Measurements from ENCODE around the gene ARHGAP26. TPM values are rescaled to one million over a fixed set of nuclear protein-coding genes. Genes with fewer than 3 reads are reported as not detected.

Gene ARHGAP26
- total and polyA plus RNA-seq, 2 experiments from 2014 or later = 9.5 to 16.8 TPM

- Histone ChIP-seq H3K9me2 (ENCODE audit: insufficient read depth) (no peaks in the 10 kb centered on the region), H3K4me2 (no peak overlapping the region), H4K20me1 (replicated peaks; ENCODE audit: insufficient read depth) (0 out of 2 replicates have a peak, but pooled peaks cover 4% of the 10 kb centered on the region), H3K27me3 (ENCODE audit: insufficient read depth) (no peaks in the 10 kb centered on the region), H3F3A (replicated peaks; ENCODE audit: low read depth) (no peaks in the 10 kb centered on the region), H3K79me2 (replicated peaks; ENCODE audit: insufficient read depth) (no peaks in the 10 kb centered on the region), H2AFZ (no peak overlapping the region), H3K36me3 (ENCODE audit: insufficient read depth) (no peaks in the 10 kb centered on the region), H3K4me3 (no peak overlapping the region), H3K4me1 (ENCODE audit: insufficient read depth) (no peaks in the 10 kb centered on the region), H3K27ac (ENCODE audit: low read depth) (no peak overlapping the region)
- no peak for ATAC-seq
- no peak for DNase-seq (ENCODE audit: low spot score)
- TF ChIP-seq ZNF331 (CRISPR knock-in tag; IDR thresholded peaks at IDR 0.05; ENCODE audit: low read depth) (no peak), CREB1 (CRISPR knock-in tag; IDR thresholded peaks at IDR 0.05; ENCODE audit: low read depth) (no peak), NANOG (IDR thresholded peaks at IDR 0.05; ENCODE audit: borderline replicate concordance) (no peak), ZNF462 (CRISPR knock-in tag; IDR thresholded peaks at IDR 0.05) (no peak), CTCF (conservative IDR thresholded peaks at IDR 0.05; ENCODE audit: low read depth in 2 of 2) (no peak), REST (IDR thresholded peaks at IDR 0.05; ENCODE audit: unreplicated experiment) (no peak), STAT1 (IDR thresholded peaks at IDR 0.05; ENCODE audit: unreplicated experiment) (no peak), POLR2AphosphoS5 (IDR thresholded peaks at IDR 0.05; ENCODE audit: low read depth) (no peak), JUNB (IDR thresholded peaks at IDR 0.05; ENCODE audit: unreplicated experiment) (no peak), EZH2phosphoT487 (IDR thresholded peaks at IDR 0.05; ENCODE audit: unreplicated experiment) (no peak), ETS1 (IDR thresholded peaks at IDR 0.05) (no peak)
- H3K4me1 Mint-ChIP-seq = no peaks in the 10 kb centered on the region
- H3K4me3 Mint-ChIP-seq = no peak overlapping the region
- no peak overlapping the region for H3K27ac Mint-ChIP-seq
- no peaks in the 10 kb centered on the region for H3K27me3 Mint-ChIP-seq (ENCODE audit: insufficient read depth, low read depth, poor library complexity)
- H3K36me3 Mint-ChIP-seq (ENCODE audit: low read depth) = no peaks in the 10 kb centered on the region
- no peaks in the 10 kb centered on the region for H3K9me3 Mint-ChIP-seq
Observed at GRCh38 chr5:143135832-143136551, 365.8 kb downstream of the ARHGAP26 start.

Measured in GM23338 (cell line).